ENCODE data around the gene GMFB.

The GMFB gene

GRCh38 chr14:54501480-54501879 lies 12.7 kb upstream of the GMFB start:
- no peak overlapping the region for H3K4me3 ChIP-seq (ENCODE audit: low read depth, low read length)
- no peaks in the 10 kb centered on the region for H3K36me3 ChIP-seq (replicated peaks)
- in situ Hi-C loops (cut with HindIII; ENCODE audit: low pct_ligation_motif_present, low sequenced_read_pairs): no loop called here
- TF ChIP-seq, protein P1, sequence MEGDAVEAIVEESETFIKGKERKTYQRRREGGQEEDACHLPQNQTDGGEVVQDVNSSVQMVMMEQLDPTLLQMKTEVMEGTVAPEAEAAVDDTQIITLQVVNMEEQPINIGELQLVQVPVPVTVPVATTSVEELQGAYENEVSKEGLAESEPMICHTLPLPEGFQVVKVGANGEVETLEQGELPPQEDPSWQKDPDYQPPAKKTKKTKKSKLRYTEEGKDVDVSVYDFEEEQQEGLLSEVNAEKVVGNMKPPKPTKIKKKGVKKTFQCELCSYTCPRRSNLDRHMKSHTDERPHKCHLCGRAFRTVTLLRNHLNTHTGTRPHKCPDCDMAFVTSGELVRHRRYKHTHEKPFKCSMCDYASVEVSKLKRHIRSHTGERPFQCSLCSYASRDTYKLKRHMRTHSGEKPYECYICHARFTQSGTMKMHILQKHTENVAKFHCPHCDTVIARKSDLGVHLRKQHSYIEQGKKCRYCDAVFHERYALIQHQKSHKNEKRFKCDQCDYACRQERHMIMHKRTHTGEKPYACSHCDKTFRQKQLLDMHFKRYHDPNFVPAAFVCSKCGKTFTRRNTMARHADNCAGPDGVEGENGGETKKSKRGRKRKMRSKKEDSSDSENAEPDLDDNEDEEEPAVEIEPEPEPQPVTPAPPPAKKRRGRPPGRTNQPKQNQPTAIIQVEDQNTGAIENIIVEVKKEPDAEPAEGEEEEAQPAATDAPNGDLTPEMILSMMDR (IDR thresholded peaks at IDR 0.05; ENCODE audit: low read depth, low read length, missing control alignments): no peak
- no peak overlapping the region for H3K27ac ChIP-seq
- DNase-seq: no peak
- no peaks in the 10 kb centered on the region for H3K27me3 ChIP-seq (replicated peaks)

GRCh38 chr14:54500744-54501143 lies 12.0 kb upstream of the GMFB start:
- TF ChIP-seq, protein P1 (IDR thresholded peaks at IDR 0.05; ENCODE audit: low read depth, low read length, missing control alignments): no peak
- Histone ChIP-seq H3K4me3 (ENCODE audit: low read depth, low read length) (no peak overlapping the region), H3K36me3 (replicated peaks) (no peaks in the 10 kb centered on the region), H3K27me3 (replicated peaks) (no peaks in the 10 kb centered on the region), H3K27ac (no peak overlapping the region)
- DNase-seq: no peak
- in situ Hi-C loops (cut with HindIII; ENCODE audit: low pct_ligation_motif_present, low sequenced_read_pairs): no loop called here

DNA sequence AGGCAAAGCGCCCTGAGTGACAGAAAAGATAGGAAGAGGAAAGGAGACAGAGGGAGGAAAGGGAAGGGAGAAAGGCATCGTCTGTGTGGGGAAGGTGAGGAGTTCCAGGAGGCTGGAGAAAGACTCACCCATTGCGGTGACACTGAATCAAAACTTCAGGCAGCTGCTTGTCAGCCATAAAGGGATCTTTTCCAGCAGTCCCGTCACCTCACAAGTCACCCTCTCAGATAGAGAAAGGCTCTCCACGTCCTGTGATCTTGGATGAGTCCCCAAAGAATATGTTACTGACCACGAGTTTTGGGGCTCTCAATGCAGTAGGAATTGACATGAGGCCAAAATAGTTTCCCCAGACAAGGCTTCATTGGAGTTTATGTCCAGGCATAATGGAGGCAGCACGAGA lies 9.8 kb upstream of the GMFB start:
- H3K36me3 ChIP-seq (replicated peaks): no peaks in the 10 kb centered on the region
- in situ Hi-C loops (cut with HindIII; ENCODE audit: low pct_ligation_motif_present, low sequenced_read_pairs): no loop called here

GRCh38 chr14:54498095-54498531 lies 9.3 kb upstream of the GMFB start:
- Histone ChIP-seq H3K27me3 (replicated peaks) (no peaks in the 10 kb centered on the region), H3K27ac (no peak overlapping the region), H3K4me3 (ENCODE audit: low read depth, low read length) (no peak overlapping the region), H3K36me3 (replicated peaks) (no peaks in the 10 kb centered on the region)
- no peak for DNase-seq
- TF ChIP-seq, protein P1 (IDR thresholded peaks at IDR 0.05; ENCODE audit: low read depth, low read length, missing control alignments): no peak
- in situ Hi-C loops (cut with HindIII; ENCODE audit: low pct_ligation_motif_present, low sequenced_read_pairs): no loop called here

More for the DNA sequence above, 9.8 kb upstream of the GMFB start:
- H3K27me3 ChIP-seq (replicated peaks): no peaks in the 10 kb centered on the region
- H3K27ac ChIP-seq: no peak overlapping the region
- no peak for DNase-seq
- no peak overlapping the region for H3K4me3 ChIP-seq (ENCODE audit: low read depth, low read length)
- TF ChIP-seq, protein P1 (IDR thresholded peaks at IDR 0.05; ENCODE audit: low read depth, low read length, missing control alignments): no peak

DNA sequence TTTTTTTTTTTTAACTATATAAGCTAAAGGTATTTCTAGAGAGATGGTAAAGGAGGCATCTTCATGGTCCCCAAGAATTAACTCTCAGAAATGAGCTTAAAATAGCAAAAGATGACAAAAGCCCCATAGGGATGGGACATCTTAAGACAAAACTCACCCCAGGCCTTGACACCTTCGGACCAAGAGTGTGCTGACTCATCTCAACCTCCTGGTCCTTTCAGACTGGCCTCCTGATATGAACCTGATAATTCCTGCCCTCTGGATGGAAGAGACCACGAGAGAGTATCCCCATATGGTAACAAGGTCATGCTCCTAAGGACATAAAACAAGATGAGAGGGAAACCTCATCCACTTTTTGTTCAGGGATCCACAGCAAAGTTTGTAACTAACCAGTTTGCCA lies 8.4 kb upstream of the GMFB start:
- in situ Hi-C loops (cut with HindIII; ENCODE audit: low pct_ligation_motif_present, low sequenced_read_pairs): no loop called here
- TF ChIP-seq, protein P1 (IDR thresholded peaks at IDR 0.05; ENCODE audit: low read depth, low read length, missing control alignments): no peak
- H3K4me3 ChIP-seq (ENCODE audit: low read depth, low read length): no peak overlapping the region
- DNase-seq: no peak
- H3K27ac ChIP-seq: no peak overlapping the region
- no peaks in the 10 kb centered on the region for H3K27me3 ChIP-seq (replicated peaks)
- no peaks in the 10 kb centered on the region for H3K36me3 ChIP-seq (replicated peaks)

DNA sequence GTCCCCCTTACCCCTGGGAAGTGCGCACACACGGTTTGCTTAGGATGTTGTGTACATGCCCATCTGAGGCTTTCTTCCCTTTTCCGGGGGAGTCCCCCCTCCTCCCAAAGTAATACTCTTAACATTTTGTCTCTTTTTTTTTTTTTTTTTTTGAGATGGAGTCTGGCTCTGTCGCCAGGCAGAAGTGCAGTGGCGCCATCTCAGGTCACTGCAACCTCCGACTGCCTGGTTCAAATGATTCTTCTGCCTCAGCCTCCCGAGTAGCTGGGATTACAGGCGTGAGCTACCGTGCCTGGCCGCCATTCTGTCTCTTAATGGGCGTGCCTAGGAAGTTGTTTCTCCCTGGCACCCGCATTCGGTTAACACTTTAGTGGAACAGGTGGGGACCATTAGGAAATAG lies 4.5 kb upstream of the GMFB start:
- in situ Hi-C loops (cut with HindIII; ENCODE audit: low pct_ligation_motif_present, low sequenced_read_pairs): no loop called here
- TF ChIP-seq, protein P1 (IDR thresholded peaks at IDR 0.05; ENCODE audit: low read depth, low read length, missing control alignments): no peak
- no peaks in the 10 kb centered on the region for H3K36me3 ChIP-seq (replicated peaks)

More for the DNA sequence above, 4.5 kb upstream of the GMFB start:
- no peak for DNase-seq
- Histone ChIP-seq H3K4me3 (ENCODE audit: low read depth, low read length) (no peak overlapping the region), H3K27me3 (replicated peaks) (no peaks in the 10 kb centered on the region), H3K27ac (no peak overlapping the region)

Data from brain microvascular endothelial cell (primary cell).